ENCODE results near the gene ACAT2. TPM values are rescaled to one million over a fixed set of nuclear protein-coding genes. Genes with fewer than 3 reads are reported as not detected.
"Not testable (repeated sequence)": the region's sequence is repeated elsewhere in the genome, so short reads cannot be mapped to it uniquely, and the experiment has no call there.

Gene ACAT2
- total RNA-seq, 2 donors from 2014 or later = 59.8 to 126 TPM

DNA sequence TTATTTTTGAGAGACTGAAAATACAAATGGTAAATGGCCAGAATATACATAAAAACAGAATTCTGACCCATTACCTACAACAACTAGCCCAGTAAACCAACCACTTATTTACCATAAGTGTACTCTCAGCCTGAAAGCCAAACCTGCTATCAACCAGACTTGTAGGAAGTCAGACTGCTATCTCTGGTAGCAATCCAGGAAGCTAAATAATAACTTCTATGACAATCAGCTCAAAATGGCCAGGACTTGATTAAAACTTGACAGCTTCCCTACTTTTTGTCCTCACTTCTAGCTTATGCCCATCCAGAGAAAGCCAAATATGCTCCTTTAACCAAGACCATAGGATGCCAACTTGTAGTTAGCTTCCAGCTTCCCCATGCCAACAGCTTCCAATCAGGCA is 39.2 kb upstream of the ACAT2 start:
- H3K4me1 ChIP-seq = peaks cover 4% of the 10 kb centered on the region
- H3K9me3 ChIP-seq = no peaks in the 10 kb centered on the region
- H3K4me3 ChIP-seq = no peak overlapping the region
- TF ChIP-seq, protein P1, sequence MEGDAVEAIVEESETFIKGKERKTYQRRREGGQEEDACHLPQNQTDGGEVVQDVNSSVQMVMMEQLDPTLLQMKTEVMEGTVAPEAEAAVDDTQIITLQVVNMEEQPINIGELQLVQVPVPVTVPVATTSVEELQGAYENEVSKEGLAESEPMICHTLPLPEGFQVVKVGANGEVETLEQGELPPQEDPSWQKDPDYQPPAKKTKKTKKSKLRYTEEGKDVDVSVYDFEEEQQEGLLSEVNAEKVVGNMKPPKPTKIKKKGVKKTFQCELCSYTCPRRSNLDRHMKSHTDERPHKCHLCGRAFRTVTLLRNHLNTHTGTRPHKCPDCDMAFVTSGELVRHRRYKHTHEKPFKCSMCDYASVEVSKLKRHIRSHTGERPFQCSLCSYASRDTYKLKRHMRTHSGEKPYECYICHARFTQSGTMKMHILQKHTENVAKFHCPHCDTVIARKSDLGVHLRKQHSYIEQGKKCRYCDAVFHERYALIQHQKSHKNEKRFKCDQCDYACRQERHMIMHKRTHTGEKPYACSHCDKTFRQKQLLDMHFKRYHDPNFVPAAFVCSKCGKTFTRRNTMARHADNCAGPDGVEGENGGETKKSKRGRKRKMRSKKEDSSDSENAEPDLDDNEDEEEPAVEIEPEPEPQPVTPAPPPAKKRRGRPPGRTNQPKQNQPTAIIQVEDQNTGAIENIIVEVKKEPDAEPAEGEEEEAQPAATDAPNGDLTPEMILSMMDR (IDR thresholded peaks at IDR 0.05) = no peak
- H3K27me3 ChIP-seq = no peaks in the 10 kb centered on the region
- no peak overlapping the region for H3K27ac ChIP-seq
- DNase-seq = no peak
- intact Hi-C loops (cut with DNase I) = no loop called here
- no peak overlapping the region for H3K9ac ChIP-seq (ENCODE audit: low read depth in 2 of 2, low read length in 2 of 2)
- H3K36me3 ChIP-seq = no peaks in the 10 kb centered on the region

DNA sequence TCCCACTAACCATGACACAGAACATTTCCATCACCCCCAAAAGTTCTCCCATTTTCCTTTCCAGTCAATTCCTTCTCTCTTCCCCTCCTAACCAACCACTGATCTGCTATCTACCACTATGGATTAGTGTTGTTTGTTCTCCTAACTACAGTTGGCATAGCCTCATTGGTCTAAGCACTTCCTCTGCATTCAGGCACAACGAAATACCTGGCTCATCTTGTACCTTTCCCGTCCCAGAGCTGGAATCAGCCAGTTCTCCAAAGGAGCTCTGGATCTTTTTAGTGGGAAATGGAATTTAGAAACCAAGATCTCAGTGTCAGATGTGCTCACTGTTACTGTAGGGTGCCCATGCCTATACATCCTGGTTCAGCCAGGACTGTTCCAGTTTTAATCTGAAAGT is 38.6 kb upstream of the ACAT2 start:
- Histone ChIP-seq H3K27ac (no peak overlapping the region), H3K4me1 (peaks cover 4% of the 10 kb centered on the region), H3K36me3 (no peaks in the 10 kb centered on the region), H3K27me3 (no peaks in the 10 kb centered on the region), H3K9ac (ENCODE audit: low read depth in 2 of 2, low read length in 2 of 2) (no peak overlapping the region), H3K4me3 (no peak overlapping the region), H3K9me3 (no peaks in the 10 kb centered on the region)
- intact Hi-C loops (cut with DNase I) = no loop called here
- no peak for DNase-seq
- TF ChIP-seq, protein P1 (IDR thresholded peaks at IDR 0.05) = no peak

DNA sequence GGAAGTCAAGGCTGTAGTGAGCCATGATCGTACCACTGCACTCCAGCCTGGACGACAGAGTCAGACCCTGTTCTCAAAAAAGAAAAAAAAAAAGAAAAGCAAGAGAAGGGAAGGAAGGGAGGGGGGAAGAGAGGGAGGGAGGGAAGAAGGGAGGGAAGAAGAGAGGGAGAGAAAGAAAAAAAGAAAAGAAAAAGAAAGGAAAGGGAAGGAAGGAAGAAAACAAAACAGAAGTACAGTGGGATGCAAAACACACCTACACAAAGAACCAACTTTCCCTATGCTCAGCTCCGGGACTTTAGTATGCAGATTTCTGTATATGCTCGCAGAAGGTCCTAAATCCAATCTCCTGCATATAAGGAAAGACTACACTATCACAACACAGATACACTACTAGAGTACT is 37.1 kb upstream of the ACAT2 start:
- peaks cover 4% of the 10 kb centered on the region for H3K4me1 ChIP-seq
- intact Hi-C loops (cut with DNase I) = loop anchor here (5.0 kb wide), 1 partner anchor 32 kb away; the partner anchor contains the start of gene SOD2
- no peaks in the 10 kb centered on the region for H3K36me3 ChIP-seq

DNA sequence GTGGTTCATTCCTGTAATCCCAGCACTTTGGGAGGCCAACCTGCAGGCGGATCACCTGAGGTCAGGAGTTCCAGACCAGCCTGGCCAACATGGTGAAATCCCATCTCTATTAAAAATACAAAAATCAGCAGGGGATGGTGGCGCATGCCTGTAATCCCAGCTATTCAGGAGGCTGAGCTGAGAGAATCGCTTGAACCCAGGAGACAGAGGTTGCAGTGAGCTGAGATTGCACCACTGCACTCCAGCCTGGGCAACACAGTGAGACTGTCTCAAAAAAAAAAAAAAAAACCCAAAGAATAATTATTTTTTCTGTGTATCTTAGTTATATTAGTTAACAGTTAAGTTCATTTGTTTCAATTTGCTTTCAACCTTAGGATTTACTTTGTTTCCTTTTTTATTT is 36.6 kb upstream of the ACAT2 start:
- not testable (repeated sequence) for H3K4me1 ChIP-seq; H3K4me3 ChIP-seq; H3K27me3 ChIP-seq; H3K9ac ChIP-seq (ENCODE audit: low read depth in 2 of 2, low read length in 2 of 2); H3K27ac ChIP-seq; DNase-seq; H3K9me3 ChIP-seq; H3K36me3 ChIP-seq
- intact Hi-C loops (cut with DNase I) = loop anchor here (5.0 kb wide), 1 partner anchor 33 kb away; the partner anchor contains the start of gene SOD2

More for the DNA sequence above, 37.1 kb upstream of the ACAT2 start:
- TF ChIP-seq, protein P1 (IDR thresholded peaks at IDR 0.05) = no peak
- H3K9ac ChIP-seq (ENCODE audit: low read depth in 2 of 2, low read length in 2 of 2) = no peak overlapping the region
- H3K9me3 ChIP-seq = no peaks in the 10 kb centered on the region
- DNase-seq = no peak
- no peaks in the 10 kb centered on the region for H3K27me3 ChIP-seq
- H3K4me3 ChIP-seq = no peak overlapping the region
- H3K27ac ChIP-seq = no peak overlapping the region

DNA sequence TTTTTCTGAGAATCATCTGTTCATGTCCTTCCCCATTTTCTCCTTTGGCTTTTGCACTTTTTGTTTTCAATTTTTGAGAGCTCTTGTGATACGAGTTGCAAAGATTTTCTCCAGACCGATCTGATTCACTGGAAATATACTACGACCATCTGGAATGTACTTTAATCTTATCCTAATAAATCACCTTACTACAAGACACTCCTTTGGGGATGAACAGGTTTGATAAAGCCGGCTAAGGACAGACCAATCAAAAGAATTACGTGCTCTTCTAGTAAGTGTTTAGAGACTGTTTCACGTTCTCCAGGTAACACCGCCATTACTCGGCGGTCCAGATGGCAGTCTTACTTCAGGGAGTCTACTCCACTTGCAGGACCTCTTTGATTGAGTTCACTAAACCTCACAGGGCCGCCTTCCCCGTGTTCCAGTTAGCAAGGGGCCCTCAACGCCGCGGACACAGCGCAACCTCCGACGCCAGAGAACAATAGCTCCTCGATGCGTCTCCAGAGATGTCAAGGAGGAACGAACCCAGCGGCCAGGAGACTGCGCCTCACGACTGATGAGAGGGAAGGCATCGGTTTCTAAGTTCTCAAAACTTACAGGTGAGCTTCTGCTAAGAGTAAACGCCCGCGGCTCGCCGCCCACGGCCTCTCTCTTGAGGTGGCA is 35.5 kb upstream of the ACAT2 start:
- no peaks in the 10 kb centered on the region for H3K36me3 ChIP-seq
- H3K27ac ChIP-seq = peak overlapping the region; percentile 98
- H3K4me1 ChIP-seq = peaks cover 4% of the 10 kb centered on the region
- no peaks in the 10 kb centered on the region for H3K9me3 ChIP-seq
- peak overlapping the region; percentile 95 for H3K9ac ChIP-seq (ENCODE audit: low read depth in 2 of 2, low read length in 2 of 2)
- no peak for DNase-seq
- TF ChIP-seq, protein P1 (IDR thresholded peaks at IDR 0.05) = no peak
- intact Hi-C loops (cut with DNase I) = loop anchor here (5.0 kb wide), 1 partner anchor 34 kb away; the partner anchor contains the start of gene SOD2
- H3K4me3 ChIP-seq = peak overlapping the region; percentile 86
- H3K27me3 ChIP-seq = no peaks in the 10 kb centered on the region

Data from colonic mucosa (tissue), 4 donors.